SK-N-SH treated with all-trans-retinoic acid at 6 μM for 48 hours (cell line): ENCODE results near the gene ME3.

ENCODE experiments used
- BACH2 ChIP-seq: fragments of 250-450 bp; sonication (Bioruptor Pico); IDR thresholded peaks from 2 replicates; pipeline ENCODE4 v1.9.0; 2021; ENCODE audit warnings: mild to moderate bottlenecking, borderline replicate concordance
- ISL1 ChIP-seq: fragments of 250-450 bp; sonication (Bioruptor Pico); IDR thresholded peaks from 2 replicates; pipeline ENCODE4 v2.1.2; 2022; ENCODE audit warnings: mild to moderate bottlenecking, moderate library complexity
- PPARA ChIP-seq: fragments of 250-450 bp; sonication (Bioruptor Pico); IDR thresholded peaks from 2 replicates; pipeline ENCODE4 v1.5.0; 2020; ENCODE audit warnings: mild to moderate bottlenecking, borderline replicate concordance
- RARB ChIP-seq: fragments of 250-450 bp; sonication (Bioruptor Pico); IDR thresholded peaks from 2 replicates; pipeline ENCODE4 v1.8.0; 2021; ENCODE audit warnings: mild to moderate bottlenecking, moderate library complexity
- SNAI2 ChIP-seq: fragments of 250-450 bp; sonication (Bioruptor Pico); IDR thresholded peaks from 2 replicates; pipeline ENCODE4 v1.5.0; 2020; ENCODE audit warnings: mild to moderate bottlenecking, moderate library complexity
- ZFP3 ChIP-seq: fragments of 250-450 bp; sonication (Bioruptor Pico); IDR thresholded peaks from 2 replicates; pipeline ENCODE4 v1.5.0; 2020; ENCODE audit warnings: mild to moderate bottlenecking, moderate library complexity
- ZNF565 ChIP-seq: fragments of 450-650 bp; formaldehyde crosslinking; conservative IDR thresholded peaks from 2 replicates; pipeline ENCODE4 v1.5.0; 2020; ENCODE audit warnings: low read depth, mild to moderate bottlenecking, moderate library complexity
- ZNF70 ChIP-seq: fragments of 450-650 bp; formaldehyde crosslinking; IDR thresholded peaks from 2 replicates; pipeline ENCODE4 v1.5.0; 2020; ENCODE audit warnings: mild to moderate bottlenecking, moderate library complexity
- ZNF8 ChIP-seq: fragments of 450-650 bp; formaldehyde crosslinking; IDR thresholded peaks from 2 replicates; pipeline ENCODE4 v1.5.0; 2020; ENCODE audit warnings: mild to moderate bottlenecking, moderate library complexity
- TF ChIP-seq, protein P1 (sequence below): fragments of 250-450 bp; sonication (Bioruptor Pico); IDR thresholded peaks from 2 replicates; pipeline ENCODE4 v1.5.1; 2020; ENCODE audit warnings: low read depth, mild to moderate bottlenecking, moderate library complexity
- TF ChIP-seq, protein P2 (sequence below): fragments of 250-450 bp; sonication (Bioruptor Pico); IDR thresholded peaks from 2 replicates; pipeline ENCODE4 v1.8.0; 2021; ENCODE audit warnings: low read depth, mild to moderate bottlenecking, moderate library complexity, borderline replicate concordance

DNA sequence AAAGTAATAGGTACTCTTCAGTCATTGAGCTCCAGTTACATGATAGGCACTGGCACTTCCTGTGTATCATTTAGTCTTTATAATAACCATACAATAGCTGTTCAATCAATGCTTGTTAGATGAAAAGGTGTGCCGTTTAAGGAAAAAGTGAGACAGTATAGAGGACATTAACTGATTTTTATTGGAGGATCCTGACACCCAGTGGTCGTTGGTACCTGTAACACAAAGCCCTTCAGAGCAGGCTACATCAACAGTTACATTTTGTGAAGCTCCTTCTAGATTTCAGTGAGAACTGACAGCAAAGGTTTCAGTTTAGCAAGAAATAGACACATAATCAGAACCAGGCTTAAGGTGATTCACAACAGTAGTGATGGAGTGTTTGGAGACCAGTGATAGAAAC lies 253.5 kb downstream of the ME3 start:
- TF ChIP-seq, protein P1, sequence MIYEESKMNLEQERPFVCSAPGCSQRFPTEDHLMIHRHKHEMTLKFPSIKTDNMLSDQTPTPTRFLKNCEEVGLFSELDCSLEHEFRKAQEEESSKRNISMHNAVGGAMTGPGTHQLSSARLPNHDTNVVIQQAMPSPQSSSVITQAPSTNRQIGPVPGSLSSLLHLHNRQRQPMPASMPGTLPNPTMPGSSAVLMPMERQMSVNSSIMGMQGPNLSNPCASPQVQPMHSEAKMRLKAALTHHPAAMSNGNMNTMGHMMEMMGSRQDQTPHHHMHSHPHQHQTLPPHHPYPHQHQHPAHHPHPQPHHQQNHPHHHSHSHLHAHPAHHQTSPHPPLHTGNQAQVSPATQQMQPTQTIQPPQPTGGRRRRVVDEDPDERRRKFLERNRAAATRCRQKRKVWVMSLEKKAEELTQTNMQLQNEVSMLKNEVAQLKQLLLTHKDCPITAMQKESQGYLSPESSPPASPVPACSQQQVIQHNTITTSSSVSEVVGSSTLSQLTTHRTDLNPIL: no peak
- TF ChIP-seq ZFP3: no peak
- no peak for TF ChIP-seq ISL1 (CRISPR knock-in tag)
- no peak for TF ChIP-seq ZNF70 (CRISPR knock-in tag)
- no peak for TF ChIP-seq BACH2
- TF ChIP-seq ZNF8 (CRISPR knock-in tag): no peak
- TF ChIP-seq PPARA (CRISPR knock-in tag): no peak
- TF ChIP-seq ZNF565: no peak
- TF ChIP-seq, protein P2, sequence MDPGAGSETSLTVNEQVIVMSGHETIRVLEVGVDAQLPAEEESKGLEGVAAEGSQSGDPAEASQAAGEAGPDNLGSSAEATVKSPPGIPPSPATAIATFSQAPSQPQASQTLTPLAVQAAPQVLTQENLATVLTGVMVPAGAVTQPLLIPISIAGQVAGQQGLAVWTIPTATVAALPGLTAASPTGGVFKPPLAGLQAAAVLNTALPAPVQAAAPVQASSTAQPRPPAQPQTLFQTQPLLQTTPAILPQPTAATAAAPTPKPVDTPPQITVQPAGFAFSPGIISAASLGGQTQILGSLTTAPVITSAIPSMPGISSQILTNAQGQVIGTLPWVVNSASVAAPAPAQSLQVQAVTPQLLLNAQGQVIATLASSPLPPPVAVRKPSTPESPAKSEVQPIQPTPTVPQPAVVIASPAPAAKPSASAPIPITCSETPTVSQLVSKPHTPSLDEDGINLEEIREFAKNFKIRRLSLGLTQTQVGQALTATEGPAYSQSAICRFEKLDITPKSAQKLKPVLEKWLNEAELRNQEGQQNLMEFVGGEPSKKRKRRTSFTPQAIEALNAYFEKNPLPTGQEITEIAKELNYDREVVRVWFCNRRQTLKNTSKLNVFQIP (CRISPR knock-in tag): no peak
- TF ChIP-seq RARB (CRISPR knock-in tag): no peak
- no peak for TF ChIP-seq SNAI2 (CRISPR knock-in tag)
